AG09319 (cell line): ENCODE measurements around the gene SLC15A4.

Source experiments
- DNase-seq: peaks from one replicate; pipeline ENCODE4 v3.0.0-alpha.2; 2010; ENCODE audit warnings: low read depth; ENCODE audit errors: extremely low read depth
- TF ChIP-seq, protein P1 (sequence below): IDR thresholded peaks from 2 replicates; pipeline ENCODE4 v1.5.1; 2011; ENCODE audit warnings: low read depth, mild to moderate bottlenecking, inconsistent platforms, low read length, moderate library complexity

Gene SLC15A4

DNA sequence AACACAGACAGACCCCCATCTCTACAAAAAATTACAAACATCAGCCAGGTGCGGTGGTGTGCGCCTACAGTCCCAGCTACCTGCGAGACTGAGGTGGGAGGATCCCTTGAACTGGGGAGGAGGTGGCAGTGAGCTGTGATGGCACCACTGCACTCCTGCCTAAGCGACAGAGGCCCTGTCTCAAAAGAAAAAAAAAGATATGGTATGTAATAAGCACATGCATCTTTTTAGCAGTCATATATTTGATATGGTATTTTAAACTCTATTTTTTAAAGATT lies 7.2 kb downstream of the SLC15A4 start:
- no peak for DNase-seq
- TF ChIP-seq, protein P1, sequence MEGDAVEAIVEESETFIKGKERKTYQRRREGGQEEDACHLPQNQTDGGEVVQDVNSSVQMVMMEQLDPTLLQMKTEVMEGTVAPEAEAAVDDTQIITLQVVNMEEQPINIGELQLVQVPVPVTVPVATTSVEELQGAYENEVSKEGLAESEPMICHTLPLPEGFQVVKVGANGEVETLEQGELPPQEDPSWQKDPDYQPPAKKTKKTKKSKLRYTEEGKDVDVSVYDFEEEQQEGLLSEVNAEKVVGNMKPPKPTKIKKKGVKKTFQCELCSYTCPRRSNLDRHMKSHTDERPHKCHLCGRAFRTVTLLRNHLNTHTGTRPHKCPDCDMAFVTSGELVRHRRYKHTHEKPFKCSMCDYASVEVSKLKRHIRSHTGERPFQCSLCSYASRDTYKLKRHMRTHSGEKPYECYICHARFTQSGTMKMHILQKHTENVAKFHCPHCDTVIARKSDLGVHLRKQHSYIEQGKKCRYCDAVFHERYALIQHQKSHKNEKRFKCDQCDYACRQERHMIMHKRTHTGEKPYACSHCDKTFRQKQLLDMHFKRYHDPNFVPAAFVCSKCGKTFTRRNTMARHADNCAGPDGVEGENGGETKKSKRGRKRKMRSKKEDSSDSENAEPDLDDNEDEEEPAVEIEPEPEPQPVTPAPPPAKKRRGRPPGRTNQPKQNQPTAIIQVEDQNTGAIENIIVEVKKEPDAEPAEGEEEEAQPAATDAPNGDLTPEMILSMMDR = no peak

DNA sequence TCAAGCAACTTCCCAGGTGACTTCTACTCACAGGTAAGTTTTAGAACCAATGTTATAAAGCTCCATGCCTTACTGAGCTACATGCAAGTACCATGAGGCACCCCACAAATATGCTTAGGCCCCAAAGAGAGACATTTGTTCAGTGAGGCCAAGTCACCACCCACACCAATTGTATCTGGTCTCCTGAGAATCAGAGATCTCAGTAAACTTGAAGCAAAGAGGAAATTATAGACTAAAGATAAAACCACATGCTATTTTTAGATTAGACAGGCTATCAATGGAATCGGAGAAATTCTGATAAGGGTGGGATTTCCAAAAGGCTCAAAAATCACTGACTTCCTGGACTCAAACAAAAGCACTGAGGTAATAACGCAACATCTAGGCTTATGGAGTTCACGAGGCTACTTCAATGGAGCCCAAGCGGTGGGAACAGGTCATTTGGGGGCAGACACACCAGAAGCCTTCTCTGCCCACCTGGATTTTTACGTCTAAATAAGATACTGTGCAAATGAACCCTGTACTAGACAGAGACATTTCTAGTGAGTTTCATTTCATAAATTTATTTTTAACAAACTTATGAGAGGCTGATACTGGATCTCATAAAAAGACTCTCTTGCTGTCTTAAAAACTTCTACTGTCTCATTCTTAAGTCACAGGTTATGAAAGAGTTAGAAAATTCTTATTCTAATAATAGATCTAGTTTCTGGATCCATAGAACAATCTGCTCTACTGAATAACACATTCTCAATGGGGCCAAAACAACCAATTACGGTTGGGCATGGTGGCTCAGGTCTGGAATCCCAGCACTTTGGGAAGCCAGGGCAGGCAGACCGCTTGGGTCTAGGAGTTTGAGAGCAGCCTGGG lies 7.7 kb downstream of the SLC15A4 start:
- no peak for DNase-seq
- TF ChIP-seq, protein P1 = no peak

DNA sequence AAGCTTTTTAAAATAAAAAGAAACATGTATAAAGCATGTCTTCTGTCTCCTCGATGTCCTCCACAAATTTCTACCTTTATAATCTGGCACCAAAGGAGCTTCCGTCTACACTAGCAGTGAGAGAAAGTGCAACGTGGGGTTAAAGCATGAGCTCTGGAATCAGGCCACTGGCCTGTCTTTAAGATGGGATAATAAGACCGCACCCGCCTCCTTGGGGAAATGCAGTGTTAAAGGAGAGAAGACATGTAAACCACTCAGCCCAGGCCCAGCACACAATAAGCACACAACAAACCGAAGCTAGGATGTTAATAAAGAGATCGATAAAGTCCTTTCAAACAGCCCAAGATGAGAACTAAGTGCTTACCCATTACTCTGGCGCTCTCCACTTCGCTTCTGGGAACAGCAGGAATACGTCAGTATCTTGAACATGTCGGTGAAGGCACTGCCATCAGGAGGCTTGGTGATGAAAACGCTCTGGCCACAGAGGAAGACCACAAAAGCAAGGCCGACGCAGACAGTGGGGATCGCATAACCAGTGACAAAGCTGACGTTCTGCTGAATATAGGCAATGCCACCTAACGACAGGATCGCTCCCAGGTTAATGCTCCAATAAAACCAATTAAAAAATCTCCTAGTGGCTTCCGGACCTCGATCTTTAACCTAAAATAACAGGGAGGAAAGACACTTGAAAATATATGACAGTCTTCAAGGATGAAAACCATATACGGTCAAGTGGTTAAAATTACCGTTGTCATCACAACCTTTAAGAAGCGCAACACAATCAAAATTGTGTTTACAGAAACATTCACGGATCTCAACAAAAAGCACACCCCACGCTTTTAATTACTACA lies 9.1 kb downstream of the SLC15A4 start:
- no peak for DNase-seq
- TF ChIP-seq, protein P1 = no peak

DNA sequence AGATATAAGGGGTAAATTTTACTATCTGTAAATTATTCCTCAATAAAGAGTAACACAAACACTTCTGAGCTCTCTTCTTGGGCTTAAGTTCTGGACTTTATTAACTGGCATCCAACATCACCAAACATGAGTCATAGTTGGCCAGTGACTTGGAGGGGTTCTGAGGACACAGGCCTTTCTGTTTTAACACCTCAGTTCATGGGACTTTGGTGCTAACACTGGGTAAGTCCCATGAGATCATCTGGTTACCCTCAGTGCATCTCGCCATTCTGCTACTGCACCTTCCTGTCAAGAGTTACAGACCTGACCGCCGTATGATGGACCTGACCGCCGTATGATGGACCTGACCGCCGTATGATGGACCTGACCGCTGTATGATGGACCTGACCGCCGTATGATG lies 9.9 kb downstream of the SLC15A4 start:
- TF ChIP-seq, protein P1 = no peak
- no peak for DNase-seq

DNA sequence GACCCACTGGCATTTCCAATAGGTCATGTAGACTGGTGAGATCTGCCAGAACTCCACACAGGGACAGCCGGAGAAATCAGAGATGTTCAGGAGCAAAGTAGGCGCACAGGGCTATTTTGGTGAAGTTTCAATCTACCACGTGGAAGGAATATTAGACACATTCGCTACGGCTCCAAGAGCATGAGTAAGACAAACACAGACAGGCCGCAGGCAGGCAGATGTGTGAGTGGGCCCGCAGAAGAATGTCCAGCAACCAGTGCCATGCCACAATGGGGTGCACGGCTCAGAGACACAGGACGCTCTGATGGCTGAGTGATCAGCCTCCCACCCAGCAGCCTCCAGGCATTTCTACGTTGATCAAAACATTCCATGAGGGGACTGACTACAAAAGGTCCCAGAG lies 10.4 kb downstream of the SLC15A4 start:
- no peak for DNase-seq
- TF ChIP-seq, protein P1 = no peak

DNA sequence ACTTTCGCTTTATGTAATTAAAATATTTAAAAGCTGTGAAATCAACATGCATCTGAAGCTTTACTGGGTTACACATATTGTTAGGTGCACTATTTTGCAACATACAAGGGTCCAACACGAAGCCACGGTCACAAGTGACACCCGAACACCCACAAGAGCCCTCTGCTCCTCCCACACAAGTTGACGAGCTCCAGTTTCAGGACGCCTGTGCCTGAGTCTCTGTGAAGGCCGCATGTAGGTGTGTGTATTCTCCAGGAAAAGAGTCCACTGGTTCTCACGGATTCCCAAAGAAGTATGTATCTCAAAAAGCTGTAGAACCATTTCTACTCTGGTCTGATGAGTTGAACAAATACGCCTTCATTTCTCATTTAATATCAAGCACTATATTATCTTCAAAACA lies 12.0 kb downstream of the SLC15A4 start:
- no peak for DNase-seq
- TF ChIP-seq, protein P1 = no peak
